H1 (cell line): ENCODE measurements around the gene GABRA4. TPM values are rescaled to one million over a fixed set of nuclear protein-coding genes. Genes with fewer than 3 reads are reported as not detected.

Source experiments
- CTCF ChIA-PET: fragments of 300-600 bp; sonication (Branson Sonifier 250); formaldehyde crosslinking; loops from one replicate; lab custom pipeline; 2021; ENCODE audit not compliant: partially characterized antibody; lab: Charles Lee
- POLR2A ChIA-PET: fragments of 300-600 bp; sonication (Branson Sonifier 250); formaldehyde crosslinking; loops from one replicate; lab custom pipeline; 2021; ENCODE audit warnings: inconsistent platforms; ENCODE audit not compliant: partially characterized antibody; lab: Charles Lee
- DNase-seq, 2 experiments: peaks; one replicate each; pipeline versions ENCODE4 v3.0.0 to v3.0.0-alpha.2; 2010 to 2022; ENCODE audit warnings: low spot score in 2 of 2, low read depth in 1 of 2, mixed read lengths in 1 of 2
- FAIRE-seq: peaks from 2 replicates; lab custom pipeline; 2011; peaks lifted over from hg19 to GRCh38; lab: Jason Lieb, UNC
- H2AFZ ChIP-seq: 2 replicates; pipeline ENCODE4 v1.8.1; 2012; ENCODE audit warnings: low read length, inconsistent platforms
- H2AK5ac ChIP-seq: 2 replicates; pipeline ENCODE4 v1.6.1; 2013; ENCODE audit warnings: low read depth, low read length
- H2BK120ac ChIP-seq: replicated peaks from 2 replicates; pipeline ENCODE3; 2013; ENCODE audit warnings: low read depth, low read length, inconsistent platforms
- H2BK12ac ChIP-seq: 2 replicates; pipeline ENCODE4 v1.6.1; 2013; ENCODE audit warnings: low read depth, low read length
- H2BK15ac ChIP-seq: 2 replicates; pipeline ENCODE4 v1.6.1; 2013; ENCODE audit warnings: low read length
- H2BK20ac ChIP-seq: 2 replicates; pipeline ENCODE4 v1.6.1; 2013; ENCODE audit warnings: low read length
- H2BK5ac ChIP-seq: 2 replicates; pipeline ENCODE4 v1.6.1; 2013; ENCODE audit warnings: low read depth, low read length
- H3K14ac ChIP-seq: 2 replicates; pipeline ENCODE4 v1.6.1; 2013; ENCODE audit warnings: inconsistent platforms; ENCODE audit not compliant: insufficient read length
- H3K18ac ChIP-seq: 2 replicates; pipeline ENCODE4 v1.6.1; 2013; ENCODE audit warnings: low read length; ENCODE audit errors: extremely low read depth
- H3K23ac ChIP-seq: 2 replicates; pipeline ENCODE4 v1.6.1; 2013; ENCODE audit warnings: inconsistent platforms; ENCODE audit not compliant: insufficient read length
- H3K23me2 ChIP-seq: 2 replicates; pipeline ENCODE4 v1.6.1; 2013; ENCODE audit warnings: low read depth, low read length
- H3K27ac ChIP-seq: 2 replicates; pipeline ENCODE4 v1.6.1; 2011; ENCODE audit warnings: low read depth, low read length, inconsistent platforms
- H3K27me3 ChIP-seq, 4 experiments: replicated peaks in 1 of 4; 1 replicate in 1 of 4; 2 replicates in 3 of 4; pipeline versions ENCODE4 v1.6.1 to v1.8.1; 2011 to 2013; ENCODE audit warnings: low read length in 3 of 4, mild to moderate bottlenecking in 3 of 4, inconsistent platforms in 2 of 4, mixed read lengths in 2 of 4, moderate library complexity in 1 of 4; ENCODE audit not compliant: control insufficient read depth in 3 of 4, insufficient read depth in 3 of 4; ENCODE audit errors: extremely low read depth in 1 of 4
- H3K36me3 ChIP-seq, 4 experiments: 2 replicates each; pipeline versions ENCODE4 v1.6.1 to v1.8.1; 2011 to 2013; ENCODE audit warnings: mild to moderate bottlenecking in 4 of 4, low read length in 3 of 4, moderate library complexity in 2 of 4, control low read depth in 1 of 4, inconsistent platforms in 1 of 4; ENCODE audit not compliant: insufficient read depth in 4 of 4, control insufficient read depth in 2 of 4
- H3K4ac ChIP-seq: replicated peaks from 2 replicates; pipeline ENCODE3; 2013; ENCODE audit warnings: low read length, low read depth, mixed read lengths, inconsistent platforms; ENCODE audit not compliant: insufficient read length
- H3K4me1 ChIP-seq, 4 experiments: replicated peaks in 1 of 4; 1 replicate in 1 of 4; 2 replicates in 3 of 4; pipeline versions ENCODE4 v1.6.1 to v1.8.1; 2011 to 2013; ENCODE audit warnings: low read length in 3 of 4, inconsistent platforms in 2 of 4, mixed read lengths in 1 of 4; ENCODE audit not compliant: insufficient read depth in 4 of 4, control insufficient read depth in 3 of 4
- H3K4me2 ChIP-seq, 2 experiments: 2 replicates each; pipeline versions ENCODE4 v1.6.1 to v1.8.1; 2011 to 2013; ENCODE audit warnings: low read depth in 2 of 2, low read length in 2 of 2, control low read depth in 1 of 2, inconsistent platforms in 1 of 2, mild to moderate bottlenecking in 1 of 2; ENCODE audit not compliant: insufficient read depth in 1 of 2
- H3K4me3 ChIP-seq, 4 experiments: fragments of 200-600, 300-600 bp in 1 of 4; sonication (generic), shearing (Covaris generic), sonication (Bioruptor Twin) in 1 of 4; 2 replicates each; pipeline versions ENCODE4 v1.5.1 to v1.8.1; 2011 to 2016; ENCODE audit warnings: low read length in 4 of 4, low read depth in 3 of 4, control low read depth in 2 of 4, inconsistent platforms in 2 of 4, mild to moderate bottlenecking in 2 of 4, mixed read lengths in 1 of 4, moderate library complexity in 1 of 4; ENCODE audit not compliant: insufficient read depth in 2 of 4; ENCODE audit errors: extremely low read depth in 1 of 4
- H3K56ac ChIP-seq: replicated peaks from 2 replicates; pipeline ENCODE3; 2013; ENCODE audit warnings: low read depth, mild to moderate bottlenecking, mixed read lengths, low read length, inconsistent platforms; ENCODE audit not compliant: insufficient read length
- H3K79me1 ChIP-seq: 2 replicates; pipeline ENCODE4 v1.6.1; 2013; ENCODE audit warnings: low read depth, low read length, control low read depth
- H3K79me2 ChIP-seq, 2 experiments: 2 replicates each; pipeline versions ENCODE4 v1.6.1 to v1.8.1; 2012 to 2013; ENCODE audit warnings: low read length in 2 of 2, mild to moderate bottlenecking in 2 of 2, inconsistent platforms in 1 of 2; ENCODE audit not compliant: insufficient read depth in 2 of 2, control insufficient read depth in 1 of 2
- H3K9ac ChIP-seq, 4 experiments: replicated peaks in 1 of 4; 1 replicate in 1 of 4; 2 replicates in 3 of 4; pipeline versions ENCODE4 v1.6.1 to v1.8.1; 2011 to 2013; ENCODE audit warnings: low read depth in 3 of 4, low read length in 3 of 4, control low read depth in 2 of 4, mild to moderate bottlenecking in 2 of 4, moderate library complexity in 2 of 4, inconsistent platforms in 1 of 4; ENCODE audit errors: extremely low read depth in 1 of 4
- H3K9me3 ChIP-seq, 2 experiments: 2 replicates each; pipeline versions ENCODE4 v1.6.1 to v1.8.1; 2012 to 2013; ENCODE audit warnings: mild to moderate bottlenecking in 2 of 2, moderate library complexity in 2 of 2, control low read depth in 1 of 2, inconsistent platforms in 1 of 2, low read depth in 1 of 2, low read length in 1 of 2, mixed read lengths in 1 of 2; ENCODE audit not compliant: insufficient read depth in 2 of 2
- H4K20me1 ChIP-seq, 2 experiments: replicated peaks in 1 of 2; 2 replicates each; pipeline versions ENCODE3 to v1.8.1; 2011 to 2013; ENCODE audit warnings: inconsistent platforms in 2 of 2, low read length in 2 of 2, mild to moderate bottlenecking in 1 of 2; ENCODE audit not compliant: insufficient read depth in 2 of 2, control insufficient read depth in 1 of 2
- H4K5ac ChIP-seq: 2 replicates; pipeline ENCODE4 v1.6.1; 2013; ENCODE audit warnings: low read length, low read depth, mixed read lengths, inconsistent platforms; ENCODE audit not compliant: insufficient read length
- H4K8ac ChIP-seq: 2 replicates; pipeline ENCODE4 v1.8.0; 2013; ENCODE audit warnings: mild to moderate bottlenecking, moderate library complexity, low read length, inconsistent platforms; ENCODE audit not compliant: insufficient read depth; ENCODE audit errors: extremely low read depth
- H4K91ac ChIP-seq: replicated peaks from 2 replicates; pipeline ENCODE3; 2013; ENCODE audit warnings: low read length, mixed read lengths, inconsistent platforms; ENCODE audit not compliant: insufficient read length
- CHD1 ChIP-seq: IDR thresholded peaks from 2 replicates; pipeline ENCODE4 v1.6.1; 2012; ENCODE audit warnings: low read depth, low read length, improper control_type of control experiment
- CREB1 ChIP-seq: IDR thresholded peaks from 2 replicates; pipeline ENCODE4 v1.6.1; 2012; ENCODE audit warnings: inconsistent platforms
- CTCF ChIP-seq, 3 experiments: IDR thresholded peaks; 1 replicate in 2 of 3; 2 replicates in 1 of 3; pipeline versions ENCODE4 v1.5.1 to v1.6.1; 2011; ENCODE audit warnings: low read length in 3 of 3, mild to moderate bottlenecking in 3 of 3, inconsistent platforms in 2 of 3, low read depth in 1 of 3, moderate library complexity in 1 of 3; ENCODE audit not compliant: insufficient read depth in 1 of 3; ENCODE audit errors: control extremely low read depth in 1 of 3
- GTF2F1 ChIP-seq: IDR thresholded peaks from 2 replicates; pipeline ENCODE4 v1.6.1; 2012; ENCODE audit warnings: low read depth, low read length, improper control_type of control experiment, borderline replicate concordance
- KDM1A ChIP-seq: fragments of 200-600, 300-600 bp; sonication (generic); IDR thresholded peaks from 2 replicates; pipeline ENCODE4 v1.7.1; 2016; ENCODE audit warnings: mild to moderate bottlenecking, low read length, borderline replicate concordance
- MAFK ChIP-seq: IDR thresholded peaks from 2 replicates; pipeline ENCODE4 v1.6.1; 2012; ENCODE audit warnings: low read depth, mild to moderate bottlenecking, improper control_type of control experiment, low read length
- SIX5 ChIP-seq: IDR thresholded peaks from 2 replicates; pipeline ENCODE4 v1.6.1; 2011; ENCODE audit warnings: mild to moderate bottlenecking, low read depth, low read length
- WGBS, 2 experiments: shearing (Covaris generic) in 1 of 2; methylation state at CpG; one replicate each; pipeline versions ENCODE4 v1.1.6 to v1.1.7; 2013 to 2015; ENCODE audit warnings: low lambda C conversion rate in 2 of 2, mixed read lengths in 2 of 2, inconsistent platforms in 1 of 2, low coverage in 1 of 2, missing lambda C conversion rate in 1 of 2; ENCODE audit not compliant: insufficient replicate concordance in 2 of 2, insufficient coverage in 1 of 2, insufficient read length in 1 of 2; ENCODE audit errors: extremely low coverage in 1 of 2, missing lambda C conversion rate in 1 of 2; 5-methylcytosine and 5-hydroxymethylcytosine counted together
- polyA plus RNA-seq, 7 experiments: library from polyadenylated mRNA; depleted of rRNA in 3 of 7; stranded (reverse) in 5 of 7; unstranded in 2 of 7; fragments of >200 nt in 5 of 7; fragments of 200-250 nt in 2 of 7; gene quantifications; 1 replicate in 5 of 7; 2 replicates in 1 of 7; 4 replicates in 1 of 7; pipeline versions ENCODE4 v1.2.1 to v1.2.3, GENCODE V29; 2011 to 2013; ENCODE audit warnings: missing spikeins in 2 of 7, mixed read lengths in 2 of 7
- total RNA-seq: library from RNA; stranded (reverse); fragmentation: NEBNext Ultra II Directional; extraction: Animal tissue kit (Norgen Biotek cat#: 25700); gene quantifications from 2 replicates; pipeline ENCODE4 v1.2.1, GENCODE V29; 2021
- TF ChIP-seq, protein P1 (sequence below): IDR thresholded peaks from 2 replicates; pipeline ENCODE4 v1.6.1; 2012; ENCODE audit warnings: low read length, inconsistent platforms
- TF ChIP-seq, protein P2 (sequence below): IDR thresholded peaks from 2 replicates; pipeline ENCODE4 v1.6.1; 2011; ENCODE audit warnings: low read depth, mild to moderate bottlenecking, low read length; ENCODE audit not compliant: insufficient read depth

The GABRA4 gene
- total and polyA plus RNA-seq, 2 of the 8 experiments (the other 6 are each of a cell fraction or from before 2014, with no cell fraction given) = 0.09 to 0.37 TPM

DNA sequence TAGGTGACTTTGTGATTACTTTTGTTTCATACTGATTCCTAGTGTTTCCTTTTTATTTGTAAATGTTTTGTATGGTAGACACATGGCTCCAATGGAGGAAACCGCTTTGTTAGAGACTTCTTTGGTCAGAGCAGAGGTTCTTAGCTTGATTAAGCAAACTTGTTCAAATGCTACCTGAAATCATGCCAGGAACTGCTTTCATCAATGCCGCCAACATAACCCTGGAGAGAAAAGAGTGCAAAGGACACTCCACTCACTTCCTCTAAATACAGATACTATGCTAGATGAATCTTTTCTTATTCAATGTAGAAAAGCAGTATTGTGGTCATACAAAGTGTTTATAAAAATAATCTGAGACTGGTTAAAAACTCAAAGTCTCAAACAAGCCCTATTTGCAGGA is 58.7 kb downstream of the GABRA4 start:
- no peak overlapping the region for H2AFZ ChIP-seq
- ChIA-PET CTCF (interaction anchor here (0.8 to 3.2 kb wide), 4 partner anchors 12 to 402 kb away, joined by 3 to 9 read pairs (median 4); no protein-coding TSS in a partner anchor), POLR2A (no interaction called here)
- no peaks in the 10 kb centered on the region for H3K36me3 ChIP-seq
- no peak overlapping the region for H3K9ac ChIP-seq
- H3K18ac ChIP-seq = no peak overlapping the region
- H3K9me3 ChIP-seq = no peaks in the 10 kb centered on the region
- H3K56ac ChIP-seq = no peak overlapping the region
- no peak overlapping the region for H3K27ac ChIP-seq
- H3K4ac ChIP-seq = no peak overlapping the region
- no peak for FAIRE-seq
- no peak overlapping the region for H2BK20ac ChIP-seq
- H2BK12ac ChIP-seq = no peak overlapping the region
- no peak for DNase-seq
- no peak overlapping the region for H3K4me2 ChIP-seq
- H3K4me3 ChIP-seq = no peak overlapping the region
- H4K20me1 ChIP-seq = no peaks in the 10 kb centered on the region
- no peaks in the 10 kb centered on the region for H3K27me3 ChIP-seq
- H2BK15ac ChIP-seq = no peak overlapping the region
- no peak overlapping the region for H3K14ac ChIP-seq
- no peak overlapping the region for H3K23ac ChIP-seq
- no peak overlapping the region for H4K91ac ChIP-seq
- no peaks in the 10 kb centered on the region for H3K4me1 ChIP-seq
- no peaks in the 10 kb centered on the region; the same call in 1 of the 2 replicates for H3K23me2 ChIP-seq
- H2BK5ac ChIP-seq = no peak overlapping the region
- no peaks in the 10 kb centered on the region for H3K79me2 ChIP-seq
- no peak overlapping the region for H4K8ac ChIP-seq
- H2AK5ac ChIP-seq = no peak overlapping the region
- H4K5ac ChIP-seq = no peak overlapping the region
- 74% methylated on average over 2 of the region's 2 CpGs; no CpG with 5 or more reads in 1 of the 2 experiments for WGBS, 2 experiments
- no peak overlapping the region for H2BK120ac ChIP-seq
- no peaks in the 10 kb centered on the region for H3K79me1 ChIP-seq
- TF ChIP-seq CREB1 = no peak
- TF ChIP-seq, protein P1, sequence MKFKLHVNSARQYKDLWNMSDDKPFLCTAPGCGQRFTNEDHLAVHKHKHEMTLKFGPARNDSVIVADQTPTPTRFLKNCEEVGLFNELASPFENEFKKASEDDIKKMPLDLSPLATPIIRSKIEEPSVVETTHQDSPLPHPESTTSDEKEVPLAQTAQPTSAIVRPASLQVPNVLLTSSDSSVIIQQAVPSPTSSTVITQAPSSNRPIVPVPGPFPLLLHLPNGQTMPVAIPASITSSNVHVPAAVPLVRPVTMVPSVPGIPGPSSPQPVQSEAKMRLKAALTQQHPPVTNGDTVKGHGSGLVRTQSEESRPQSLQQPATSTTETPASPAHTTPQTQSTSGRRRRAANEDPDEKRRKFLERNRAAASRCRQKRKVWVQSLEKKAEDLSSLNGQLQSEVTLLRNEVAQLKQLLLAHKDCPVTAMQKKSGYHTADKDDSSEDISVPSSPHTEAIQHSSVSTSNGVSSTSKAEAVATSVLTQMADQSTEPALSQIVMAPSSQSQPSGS = no peak
- no peak for TF ChIP-seq CTCF (IDR thresholded peaks at IDR 0.05; ENCODE audit: control extremely low read depth in 1 of 3, insufficient read depth in 1 of 3, low read depth in 1 of 3, low read length in 3 of 3)
- no peak for TF ChIP-seq GTF2F1
- no peak for TF ChIP-seq SIX5
- TF ChIP-seq, protein P2, sequence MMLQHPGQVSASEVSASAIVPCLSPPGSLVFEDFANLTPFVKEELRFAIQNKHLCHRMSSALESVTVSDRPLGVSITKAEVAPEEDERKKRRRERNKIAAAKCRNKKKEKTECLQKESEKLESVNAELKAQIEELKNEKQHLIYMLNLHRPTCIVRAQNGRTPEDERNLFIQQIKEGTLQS = no peak
- TF ChIP-seq MAFK = no peak
- no peak for TF ChIP-seq CHD1
- TF ChIP-seq KDM1A = no peak
